GM19397 (cell line): Measurements from ENCODE around the gene DYRK1A.
"Not testable (repeated sequence)": the region's sequence is repeated elsewhere in the genome, so short reads cannot be mapped to it uniquely, and the experiment has no call there.

Experiments used
- ATAC-seq: cut with Tn5 transposase; IDR thresholded peaks from one replicate; pipeline ENCODE4 v1.9.1; 2021; ENCODE audit warnings: mild to moderate bottlenecking, moderate library complexity; ENCODE audit not compliant: unreplicated experiment

DYRK1A gene

GRCh38 chr21:37546949-37547614 lies 180.5 kb downstream of the DYRK1A start:
- ATAC-seq: no peak

GRCh38 chr21:37547615-37548200 lies 181.1 kb downstream of the DYRK1A start:
- ATAC-seq: no peak

DNA sequence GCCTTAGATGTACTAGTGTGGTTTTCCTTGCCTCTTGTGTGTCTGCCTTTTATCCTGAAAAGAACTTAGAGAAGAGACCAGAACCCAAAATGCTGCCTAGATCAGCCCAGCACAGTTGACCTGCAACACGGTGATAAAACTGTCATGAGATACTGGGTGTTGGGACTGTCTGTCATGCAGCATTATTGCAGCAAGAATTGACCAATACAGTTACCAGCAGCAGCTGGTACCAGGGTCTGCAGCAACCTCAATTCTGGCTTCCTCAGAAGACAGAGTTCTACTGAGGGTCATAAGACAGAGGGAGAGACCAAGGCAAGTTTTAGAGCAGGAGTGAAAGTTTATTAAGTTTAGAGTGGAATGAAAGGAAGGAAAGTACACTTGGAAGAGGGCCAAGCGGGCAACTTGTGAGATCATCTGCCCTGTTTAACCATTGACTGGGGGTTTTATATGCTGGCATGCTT lies 182.0 kb downstream of the DYRK1A start:
- ATAC-seq: no peak

- not testable (repeated sequence) for ATAC-seq
Observed at GRCh38 chr21:37549730-37550129, 183.2 kb downstream of the DYRK1A start.

DNA sequence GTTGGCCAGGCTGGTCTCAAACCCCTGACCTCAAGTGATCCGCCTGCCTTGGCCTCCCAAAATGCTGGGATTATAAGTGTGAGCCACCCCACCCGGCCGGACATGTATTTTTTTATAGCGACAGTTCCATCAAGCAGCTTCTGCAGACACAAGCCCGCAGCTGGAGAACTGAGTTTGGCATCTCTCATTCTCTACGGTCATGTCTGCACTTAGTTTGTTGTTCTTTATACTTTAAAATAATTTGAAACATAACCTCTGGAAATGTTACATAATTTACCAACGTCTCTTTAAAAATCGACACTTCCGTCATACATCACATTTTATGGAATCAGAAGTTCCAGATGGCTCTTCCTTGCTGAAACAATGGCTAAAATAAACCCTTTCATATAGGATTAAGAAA lies 183.6 kb downstream of the DYRK1A start:
- ATAC-seq: no peak

DNA sequence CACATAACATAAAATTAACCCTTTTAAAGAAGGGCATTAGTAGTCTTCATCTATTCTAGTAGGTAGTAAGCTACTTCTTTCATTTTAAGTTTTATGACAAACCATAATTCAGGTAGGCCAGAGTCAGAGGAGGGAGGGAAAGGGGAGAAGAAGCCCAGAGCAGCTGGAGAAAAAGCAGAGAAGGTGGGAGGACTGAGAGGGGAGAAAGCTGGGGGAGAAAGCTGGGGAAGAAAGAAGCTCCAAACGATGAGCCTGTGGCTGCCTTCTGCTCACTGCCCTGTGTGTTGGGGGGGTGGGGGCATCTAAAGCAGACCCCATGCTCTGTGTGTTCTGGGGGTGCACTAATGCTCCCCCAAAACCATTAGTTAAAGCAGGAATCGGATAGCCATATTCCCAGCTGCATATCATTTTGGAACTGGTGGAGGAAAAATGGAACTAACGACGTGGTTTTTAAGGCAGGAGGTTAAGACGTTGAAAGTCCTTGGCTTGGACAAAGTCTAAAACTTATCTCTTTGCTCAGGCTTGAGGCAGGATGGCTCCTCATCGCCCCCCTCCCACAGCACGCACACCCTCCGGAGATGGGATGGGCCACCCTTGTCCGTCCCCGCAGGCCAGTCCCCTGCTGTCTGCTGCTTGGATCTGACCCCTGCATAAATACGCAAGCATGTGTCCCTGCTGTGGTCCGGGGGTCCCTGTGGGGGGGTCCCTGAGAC lies 184.2 kb downstream of the DYRK1A start:
- no peak for ATAC-seq

- no peak for ATAC-seq
Observed at GRCh38 chr21:37551331-37551992, 184.9 kb downstream of the DYRK1A start.

DNA sequence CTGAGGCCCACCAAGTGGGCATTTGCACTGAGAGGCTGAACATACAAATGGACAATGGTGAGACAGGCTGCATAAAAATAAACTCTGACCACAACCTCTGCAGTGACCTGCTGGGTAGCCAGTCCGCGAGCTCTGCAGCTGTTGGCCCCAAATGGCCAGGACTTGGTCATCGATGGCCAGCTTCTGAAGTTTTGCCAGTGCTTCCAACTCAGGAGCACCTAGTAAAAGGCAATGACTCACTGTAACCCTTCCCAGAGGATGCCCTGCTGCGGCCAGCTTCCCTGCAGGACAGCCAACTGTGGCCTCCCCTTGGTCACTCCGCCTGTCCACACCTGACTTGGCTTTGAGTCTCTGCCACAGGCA lies 185.4 kb downstream of the DYRK1A start:
- no peak for ATAC-seq

- ATAC-seq: no peak
Observed at GRCh38 chr21:37552496-37553029, 186.0 kb downstream of the DYRK1A start.

DNA sequence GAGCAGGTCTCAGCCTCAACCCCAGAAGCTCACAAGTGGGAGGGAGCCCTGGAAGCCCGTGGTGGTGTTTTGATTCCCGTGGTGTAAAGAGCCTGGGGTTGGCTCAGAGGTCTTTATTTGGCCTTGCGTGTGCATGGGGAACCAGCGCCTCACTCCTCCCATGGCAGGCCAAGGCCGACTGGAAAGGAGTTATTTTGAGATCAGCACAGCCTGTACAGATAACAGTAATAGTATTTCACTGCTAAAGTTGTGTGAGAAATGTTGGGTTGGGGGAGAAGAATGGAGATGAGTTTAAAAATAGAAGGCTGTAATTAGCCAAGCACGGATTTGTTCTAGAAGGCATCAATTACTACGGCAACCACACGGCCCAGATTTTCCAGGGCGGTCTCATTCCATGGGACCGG lies 186.5 kb downstream of the DYRK1A start:
- no peak for ATAC-seq

- no peak for ATAC-seq
Observed at GRCh38 chr21:37554661-37555379, 188.2 kb downstream of the DYRK1A start.

DNA sequence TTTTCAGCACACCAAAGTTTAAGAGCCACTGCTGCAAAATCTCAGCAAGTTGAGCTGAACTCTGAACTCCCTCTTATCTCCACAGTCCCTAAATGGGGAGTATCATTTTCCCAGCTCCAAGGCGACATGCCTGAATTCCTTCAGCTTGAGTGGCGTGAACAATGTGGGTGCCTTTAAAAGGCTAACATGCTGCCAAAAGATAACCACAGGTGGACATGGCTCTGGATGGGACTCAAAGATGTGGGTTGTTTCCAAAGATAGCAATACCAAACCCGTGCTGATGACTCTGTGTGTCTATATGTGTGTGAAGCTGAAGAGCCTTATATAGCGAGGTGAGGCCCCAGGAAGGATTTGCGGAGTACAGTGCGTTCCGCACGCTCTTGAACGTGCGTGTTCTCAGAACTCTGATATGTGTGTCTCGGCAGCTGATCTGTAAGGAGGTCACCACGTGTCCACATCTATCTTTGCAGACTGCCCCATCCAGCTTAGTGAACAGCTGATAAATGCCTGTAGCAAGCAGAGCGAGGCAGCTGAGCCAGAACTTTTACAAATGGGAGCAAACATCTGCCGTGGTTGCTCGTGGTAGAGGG lies 189.2 kb downstream of the DYRK1A start:
- ATAC-seq: no peak

DNA sequence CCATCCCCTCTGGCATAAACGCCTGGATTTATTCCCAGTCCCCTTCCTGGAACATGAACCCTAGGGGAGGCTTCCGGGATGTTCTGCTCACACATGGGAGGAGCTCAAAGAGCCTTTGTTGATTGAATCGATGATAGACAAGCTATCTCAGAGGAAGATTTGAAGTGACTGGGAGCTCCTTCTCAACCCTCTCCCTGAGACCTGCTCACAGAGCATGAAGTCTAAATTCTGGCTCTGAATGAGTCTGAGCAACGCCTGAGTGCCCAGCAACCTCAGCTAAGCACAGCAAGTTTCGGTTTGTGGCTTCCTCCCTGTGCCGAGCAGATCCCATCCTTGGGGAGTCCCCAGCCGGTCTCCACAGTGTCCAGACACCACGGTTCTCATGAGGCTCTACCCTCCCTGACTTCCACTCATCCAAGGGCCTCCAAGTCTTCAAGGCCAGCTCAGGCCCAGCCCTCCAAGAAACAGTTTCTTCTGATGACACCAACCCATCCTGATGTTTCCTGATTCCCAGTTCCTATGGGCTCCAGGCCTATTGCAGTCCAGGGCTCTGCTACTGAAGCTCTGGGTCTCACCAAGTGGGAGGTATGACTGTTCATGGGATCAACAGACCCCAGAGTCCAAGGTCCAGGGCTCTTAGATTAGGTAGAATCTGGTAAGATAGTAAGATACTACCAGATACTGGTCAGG lies 190.8 kb downstream of the DYRK1A start:
- ATAC-seq: peak; percentile 91

GRCh38 chr21:37558676-37559211 lies 192.2 kb downstream of the DYRK1A start:
- no peak for ATAC-seq

GRCh38 chr21:37560385-37560784 lies 193.8 kb downstream of the DYRK1A start:
- ATAC-seq: no peak

DNA sequence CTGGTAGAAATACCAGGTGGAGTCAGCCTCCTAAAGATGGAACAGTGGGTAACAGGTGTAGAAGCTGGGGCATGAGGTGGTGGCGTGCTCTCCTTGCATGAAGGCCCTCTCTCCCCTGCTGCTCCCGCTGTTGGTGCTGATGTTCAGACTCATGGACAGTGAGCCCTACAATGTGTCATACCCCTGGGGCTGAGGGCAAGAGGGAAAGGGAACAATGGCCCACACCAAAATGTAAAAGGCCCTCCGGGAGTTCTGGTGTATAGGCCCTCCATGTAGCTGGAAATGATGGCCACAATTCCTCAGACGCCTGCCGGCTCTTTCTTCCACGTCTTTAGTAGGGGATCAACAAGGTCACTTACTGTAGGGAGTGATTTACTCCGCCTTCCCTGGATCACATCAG lies 194.9 kb downstream of the DYRK1A start:
- no peak for ATAC-seq

DNA sequence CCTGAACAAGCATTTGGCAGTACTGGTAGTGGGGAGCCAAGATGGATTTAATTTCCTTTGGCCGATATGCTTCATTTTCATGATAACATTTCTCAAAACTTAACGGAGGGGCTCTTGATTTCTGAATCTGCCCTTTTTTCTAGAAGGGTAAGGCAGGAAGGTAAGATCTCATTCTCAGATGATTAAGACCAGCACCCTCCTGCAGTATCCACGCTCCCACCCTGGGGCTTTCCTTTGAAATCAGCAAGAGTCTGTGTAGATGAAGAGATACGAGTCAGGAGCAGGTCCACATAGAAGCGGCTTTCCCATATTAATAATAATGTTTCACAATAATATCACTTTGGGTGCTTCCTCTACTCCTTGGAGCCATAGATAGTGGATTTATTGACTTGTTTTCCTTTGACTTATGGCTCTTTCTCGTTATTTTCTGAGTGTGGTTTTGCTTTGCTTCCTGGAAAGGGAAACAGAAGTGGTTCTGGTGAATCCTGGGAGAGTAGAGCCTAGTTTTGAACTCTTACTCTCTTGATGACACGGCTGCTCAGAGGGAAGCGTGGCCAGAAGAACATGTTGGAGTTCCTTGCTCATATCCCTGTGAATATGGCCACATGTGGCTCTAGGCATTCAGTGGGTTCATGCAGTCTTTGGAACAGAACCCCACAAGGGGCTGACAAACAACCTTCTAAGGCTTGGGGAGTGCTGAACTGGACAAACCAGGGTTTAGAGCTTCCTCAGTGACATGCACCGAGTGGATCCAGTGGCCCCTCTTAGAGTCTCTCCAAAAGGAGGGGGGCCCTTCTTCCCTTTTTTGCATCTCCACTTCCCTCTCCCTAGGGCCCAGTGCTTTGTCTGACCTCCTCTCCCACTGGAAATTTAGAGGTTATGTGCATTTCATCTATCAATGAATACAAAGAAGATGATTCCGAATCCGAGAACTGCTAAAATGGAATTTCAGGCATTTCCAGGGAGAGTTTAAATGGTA lies 195.7 kb downstream of the DYRK1A start:
- ATAC-seq: no peak

GRCh38 chr21:37562920-37563640 lies 196.5 kb downstream of the DYRK1A start:
- peak; percentile 4 for ATAC-seq
